Liver (tissue), 3 donors: ENCODE results near the gene COL20A1.

Experiments
- CTCF ChIP-seq: fragments of 150-350 bp; IDR thresholded peaks from 2 replicates; pipeline ENCODE4 v1.5.1; 2017; ENCODE audit warnings: improper control_type of control experiment, low read depth, low read length; ENCODE audit not compliant: missing input control
- FOXA2 ChIP-seq: IDR thresholded peaks from 2 replicates; pipeline ENCODE4 v1.6.1; 2016; ENCODE audit warnings: antibody characterized with exemption
- HNF4G ChIP-seq: IDR thresholded peaks from 2 replicates; pipeline ENCODE4 v1.6.1; 2016; ENCODE audit warnings: antibody characterized with exemption
- TAF1 ChIP-seq: conservative IDR thresholded peaks from 2 replicates; pipeline ENCODE4 v1.6.1; 2016; ENCODE audit warnings: antibody characterized with exemption, mild to moderate bottlenecking
- donor health status: healthy.
- donor health status: healthy.

DNA sequence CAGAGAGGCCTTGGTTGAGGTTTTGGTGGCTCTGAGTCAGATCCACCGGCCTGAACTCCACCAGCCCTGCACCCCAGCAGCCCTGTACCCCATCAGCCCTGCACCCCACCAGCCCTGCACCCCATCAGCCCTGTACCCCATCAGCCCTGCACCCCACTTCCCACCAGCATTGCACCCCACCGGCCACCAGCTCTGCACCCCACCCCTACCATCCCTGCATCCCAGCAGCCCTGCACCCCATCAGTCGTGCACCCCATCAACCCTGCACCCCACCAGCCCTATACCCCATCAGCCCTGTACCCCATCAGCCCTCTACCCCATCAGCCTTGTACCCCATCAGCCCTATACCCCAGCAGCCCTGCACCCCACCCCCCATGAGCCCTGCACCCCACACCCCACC lies 82.5 kb downstream of the COL20A1 start:
- no peak for TF ChIP-seq TAF1
- no peak for TF ChIP-seq FOXA2
- no peak for TF ChIP-seq CTCF
- no peak for TF ChIP-seq HNF4G
